Measurements from ENCODE around the gene SCUBE3.
A peak's percentile ranks its signal among the peaks of the same experiment; 100 is the strongest.

Gene SCUBE3

GRCh38 chr6:35267897-35268296 lies 54.1 kb downstream of the SCUBE3 start:
- no peak for DNase-seq (ENCODE audit: low read depth, low spot score)

GRCh38 chr6:35272005-35272404 lies 58.2 kb downstream of the SCUBE3 start:
- DNase-seq (ENCODE audit: low read depth, low spot score) = no peak

GRCh38 chr6:35273822-35274559 lies 60.2 kb downstream of the SCUBE3 start:
- DNase-seq (ENCODE audit: low read depth, low spot score) = no peak

DNA sequence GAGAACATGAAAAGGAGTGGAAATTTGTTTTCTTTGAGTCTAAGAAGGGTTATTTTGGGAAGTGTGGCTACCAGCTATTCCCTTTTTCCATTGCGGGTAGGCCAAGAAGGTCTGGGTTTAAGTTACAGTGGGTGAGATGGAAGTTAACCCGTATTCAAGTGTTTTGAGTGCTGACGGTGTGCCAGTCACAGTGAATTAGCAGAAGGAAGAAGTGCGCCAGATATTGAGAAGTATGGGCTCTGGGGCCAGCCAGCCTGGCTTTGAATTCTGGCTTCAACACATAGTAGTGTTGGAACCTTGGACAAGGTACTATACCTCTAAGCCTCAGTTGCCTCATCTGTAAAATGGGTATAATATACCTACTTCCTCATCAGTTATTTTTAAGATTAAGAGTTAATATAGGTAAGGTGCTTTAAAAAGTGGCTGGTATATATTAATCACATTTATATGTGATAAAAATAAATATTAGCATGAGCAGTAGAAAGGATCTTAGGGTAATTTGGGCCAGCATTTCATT lies 62.0 kb downstream of the SCUBE3 start:
- no peak for DNase-seq (ENCODE audit: low read depth, low spot score)

DNA sequence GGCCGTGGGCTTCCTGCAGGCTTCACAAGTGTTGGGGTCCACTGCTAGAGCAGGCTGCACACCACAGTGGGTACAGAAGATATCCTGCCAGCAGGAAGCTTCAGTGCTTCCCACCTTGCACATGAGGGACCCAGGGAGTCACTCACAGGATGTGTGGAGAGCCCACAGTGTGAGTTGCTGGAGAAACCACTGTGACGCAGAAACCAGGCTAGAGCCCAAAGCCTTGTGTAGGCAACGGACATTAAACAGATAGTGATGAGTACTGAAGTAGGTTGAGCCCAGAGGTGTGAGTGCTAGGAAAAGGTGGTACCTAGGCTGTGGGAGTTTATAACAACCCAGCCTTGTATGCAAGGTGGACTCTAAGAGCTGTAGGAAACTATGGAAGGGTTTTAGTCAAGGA lies 65.0 kb downstream of the SCUBE3 start:
- no peak for DNase-seq (ENCODE audit: low read depth, low spot score)

- DNase-seq (ENCODE audit: low read depth, low spot score) = no peak
Observed at GRCh38 chr6:35280903-35281302, 67.1 kb downstream of the SCUBE3 start.

DNA sequence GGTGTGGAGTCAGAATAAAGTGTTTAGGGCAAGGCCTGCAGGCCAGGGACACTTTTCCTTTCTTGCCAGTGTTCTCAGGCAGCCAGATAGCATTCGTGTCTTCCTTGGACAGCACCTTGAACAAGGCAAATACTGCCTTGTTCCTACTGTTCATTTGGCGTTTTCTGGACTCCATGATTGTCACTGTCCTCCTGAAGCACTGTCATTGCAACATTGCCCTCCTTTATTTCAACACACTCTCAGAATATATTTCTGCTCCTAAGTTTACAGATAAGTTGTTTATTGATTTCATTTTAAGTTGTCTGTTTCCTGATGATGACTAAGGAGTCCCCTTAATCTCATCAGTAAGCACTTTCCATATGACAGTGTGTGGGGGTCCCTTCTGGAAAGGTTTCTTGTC lies 68.7 kb downstream of the SCUBE3 start:
- DNase-seq (ENCODE audit: low read depth, low spot score) = no peak

GRCh38 chr6:35283361-35283760 lies 69.6 kb downstream of the SCUBE3 start:
- DNase-seq (ENCODE audit: low read depth, low spot score) = no peak

DNA sequence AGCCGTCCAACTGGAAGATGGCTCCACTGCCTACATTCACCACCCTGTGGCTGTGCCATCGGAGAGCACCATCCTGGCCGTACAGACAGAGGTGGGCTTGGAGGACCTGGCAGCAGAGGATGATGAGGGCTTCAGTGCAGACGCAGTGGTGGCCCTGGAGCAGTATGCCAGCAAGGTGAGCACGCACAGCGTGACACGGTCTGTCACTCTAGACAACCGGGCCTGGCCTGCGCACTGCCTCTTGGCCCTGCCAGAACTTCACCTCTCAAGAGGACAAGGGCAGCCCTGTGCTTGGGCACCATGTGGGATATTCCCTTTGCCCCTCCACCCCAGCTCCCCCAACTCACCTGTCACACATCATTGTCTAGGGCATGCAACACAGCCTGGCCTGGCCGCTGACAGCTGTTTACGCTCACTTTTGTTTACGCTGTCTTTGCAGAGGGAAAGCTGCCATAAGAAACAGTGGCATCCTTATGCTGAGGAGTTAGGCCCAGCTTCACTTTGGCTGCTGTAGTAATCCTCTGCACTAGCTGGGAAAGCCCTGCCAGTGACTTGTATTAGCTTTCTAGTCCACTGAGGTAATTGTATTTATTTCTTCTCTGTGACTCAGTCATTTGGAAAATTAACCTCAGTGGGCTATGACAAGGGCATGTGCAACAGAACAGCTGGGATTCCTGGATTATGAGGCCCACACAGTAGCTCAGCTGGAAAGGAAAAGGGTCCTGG lies 74.1 kb downstream of the SCUBE3 start:
- DNase-seq (ENCODE audit: low read depth, low spot score) = no peak

DNA sequence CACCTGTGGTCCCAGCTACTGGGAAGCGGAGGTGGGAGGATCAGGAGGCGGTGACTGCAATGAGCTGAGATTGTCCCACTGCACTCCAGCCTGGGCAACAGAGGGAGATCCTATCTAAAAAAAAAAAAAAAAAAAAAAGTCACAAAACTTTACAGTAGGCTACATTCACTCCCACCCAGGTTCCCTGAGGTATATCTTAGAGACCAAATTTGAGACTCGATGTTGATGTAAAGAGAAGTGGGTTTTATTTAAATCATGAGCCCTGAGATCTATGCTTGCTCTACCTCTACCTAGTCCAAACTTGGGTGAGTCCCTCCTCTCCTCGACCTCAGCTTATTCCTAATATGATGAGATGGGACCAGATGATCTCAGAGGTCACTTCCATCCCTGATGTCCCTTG lies 75.1 kb downstream of the SCUBE3 start:
- DNase-seq (ENCODE audit: low read depth, low spot score) = no peak

DNA sequence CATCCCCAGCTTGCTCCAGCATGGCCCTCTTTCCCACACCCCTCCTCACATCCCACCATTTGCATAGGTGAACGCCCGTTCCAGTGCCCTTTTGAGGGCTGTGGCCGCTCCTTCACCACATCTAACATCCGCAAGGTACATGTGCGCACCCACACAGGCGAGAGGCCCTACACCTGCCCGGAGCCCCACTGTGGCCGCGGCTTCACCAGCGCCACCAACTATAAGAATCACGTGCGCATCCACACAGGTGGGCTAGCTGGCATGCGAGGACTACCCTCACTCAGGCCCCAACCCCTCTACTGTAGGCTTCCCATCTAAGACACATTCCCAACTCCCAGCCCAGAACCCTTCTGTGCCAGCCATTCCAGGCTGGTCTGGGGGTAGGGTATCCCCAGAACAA lies 77.7 kb downstream of the SCUBE3 start:
- DNase-seq (ENCODE audit: low read depth, low spot score) = no peak

DNA sequence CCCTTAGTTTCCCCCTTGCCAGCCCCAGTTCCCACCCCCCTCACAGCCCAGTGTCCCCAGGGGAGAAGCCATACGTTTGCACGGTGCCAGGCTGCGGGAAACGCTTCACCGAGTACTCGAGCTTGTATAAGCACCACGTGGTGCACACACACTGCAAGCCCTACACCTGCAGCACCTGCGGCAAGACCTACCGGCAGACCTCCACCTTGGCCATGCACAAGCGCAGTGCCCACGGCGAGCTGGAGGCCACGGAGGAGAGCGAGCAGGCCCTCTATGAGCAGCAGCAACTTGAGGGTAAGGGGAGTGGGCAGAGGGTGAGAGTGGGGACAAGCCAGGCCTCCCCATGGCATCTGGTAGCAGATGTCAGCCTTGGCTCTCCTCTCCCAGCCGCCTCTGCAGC lies 78.7 kb downstream of the SCUBE3 start:
- DNase-seq (ENCODE audit: low read depth, low spot score) = no peak

DNA sequence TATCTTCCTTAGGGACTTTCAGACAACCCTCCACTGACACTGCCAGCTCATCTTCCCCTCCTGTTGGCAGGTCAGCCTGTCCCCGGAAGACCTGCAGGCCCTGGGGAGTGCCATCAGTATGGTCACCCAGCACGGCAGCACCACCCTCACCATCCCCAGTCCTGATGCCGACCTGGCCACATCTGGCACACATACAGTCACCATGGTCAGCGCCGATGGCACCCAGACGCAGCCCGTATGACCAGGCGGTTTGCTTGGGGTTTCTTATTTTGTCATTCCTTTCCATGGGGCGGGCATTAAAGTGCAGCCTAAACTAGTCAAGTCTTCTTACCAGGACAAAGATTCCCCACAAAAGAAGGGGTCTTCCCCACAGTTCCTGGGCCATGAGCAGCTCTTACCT lies 79.9 kb downstream of the SCUBE3 start:
- DNase-seq (ENCODE audit: low read depth, low spot score) = no peak

DNA sequence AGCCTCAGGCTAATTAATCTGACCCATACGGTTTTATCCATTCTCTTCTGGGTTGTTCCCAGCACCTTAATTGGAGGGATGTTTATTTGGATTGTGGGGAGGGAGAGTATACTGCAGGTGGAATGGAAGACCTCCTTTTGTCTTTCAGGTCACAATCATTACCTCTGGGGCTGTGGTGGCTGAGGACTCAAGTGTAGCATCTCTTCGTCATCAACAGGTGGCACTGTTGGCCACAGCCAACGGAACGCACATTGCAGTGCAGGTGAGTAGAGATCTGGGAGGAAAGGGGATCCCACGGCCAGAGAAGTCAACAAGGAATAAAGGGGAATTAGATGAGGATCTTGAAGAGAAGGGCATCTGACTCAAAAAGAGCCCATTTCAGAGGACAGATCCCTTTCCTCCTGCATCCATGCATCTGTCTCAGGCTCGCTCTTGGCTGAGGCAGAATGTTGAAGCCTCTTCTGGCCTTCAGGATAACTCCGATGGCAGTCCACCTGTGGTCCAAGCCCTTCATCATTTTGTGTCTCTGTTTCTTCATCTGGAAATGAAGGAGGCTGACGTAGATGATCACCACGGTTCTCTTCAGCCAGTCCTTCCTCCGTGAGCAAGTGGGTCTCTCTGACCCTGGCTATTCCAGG lies 80.7 kb downstream of the SCUBE3 start:
- peak; percentile 66 for DNase-seq (ENCODE audit: low read depth, low spot score)

- DNase-seq (ENCODE audit: low read depth, low spot score) = no peak
Observed at GRCh38 chr6:35295036-35295435, 81.3 kb downstream of the SCUBE3 start.

- no peak for DNase-seq (ENCODE audit: low read depth, low spot score)
Observed at GRCh38 chr6:35295521-35296315, 82.0 kb downstream of the SCUBE3 start.

DNA sequence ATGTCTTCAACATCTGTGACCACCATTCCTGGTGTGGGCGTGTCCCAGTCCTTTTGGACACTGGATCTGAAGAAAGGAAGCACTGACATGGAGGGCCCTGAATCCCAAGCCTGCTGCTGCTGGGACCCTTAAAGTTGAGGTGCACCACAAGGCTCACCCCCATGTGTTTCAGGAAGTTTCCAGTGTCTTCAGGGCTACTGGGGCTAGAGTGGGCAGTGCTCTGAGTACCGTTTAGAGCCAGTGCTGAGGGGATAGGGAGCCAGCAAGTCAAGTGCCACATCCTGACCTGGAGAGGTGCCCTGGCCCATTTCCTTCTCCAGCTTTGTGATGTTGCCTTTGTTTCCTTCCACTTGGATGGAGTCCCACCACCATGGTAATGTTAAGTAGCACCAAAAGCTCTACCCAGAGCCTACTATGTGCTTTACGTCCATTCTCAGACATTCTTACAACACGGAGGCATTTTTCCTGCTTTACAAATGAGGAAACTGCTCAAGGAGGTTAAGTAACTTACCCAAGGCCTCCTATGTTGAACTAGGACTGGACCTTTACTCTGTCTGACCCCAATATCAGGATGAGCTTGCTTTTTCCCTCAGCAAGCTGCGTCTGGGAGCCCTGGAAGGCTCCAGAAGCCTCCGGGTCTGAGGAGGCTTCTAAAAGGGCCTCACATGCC lies 83.3 kb downstream of the SCUBE3 start:
- no peak for DNase-seq (ENCODE audit: low read depth, low spot score)

GRCh38 chr6:35297601-35298481 lies 84.1 kb downstream of the SCUBE3 start, which contains the start of gene DEF6:
Gene DEF6, plus strand, starts transcription at chr6:35297818. Its CDS starts 39 bp downstream, at chr6:35297857.
- peak; percentile 93 for DNase-seq (ENCODE audit: low read depth, low spot score)

DNA sequence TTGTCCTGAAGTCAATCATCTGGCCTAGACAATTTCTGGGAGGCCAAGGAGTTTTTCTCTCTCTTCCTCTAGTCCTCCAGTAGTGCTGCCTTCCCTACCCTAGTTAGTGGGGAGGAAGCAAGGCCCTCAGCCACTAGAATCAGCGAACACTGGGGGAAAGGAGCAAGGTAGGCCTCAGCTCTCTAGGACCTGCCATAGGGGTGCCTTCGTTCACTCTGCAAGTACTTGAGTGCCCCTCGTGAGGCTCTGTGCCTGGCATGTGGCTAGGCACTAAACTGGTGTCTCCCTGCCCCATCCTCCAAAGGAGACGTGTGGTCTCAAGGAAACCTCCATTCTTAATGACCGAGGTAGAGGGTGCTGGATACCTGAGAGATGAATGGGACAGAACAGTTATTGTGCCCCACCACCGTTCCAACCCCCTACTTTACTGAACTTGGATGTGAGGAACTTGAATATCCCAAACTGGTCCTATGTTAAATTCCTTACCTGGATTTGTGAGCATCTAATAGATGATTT lies 84.9 kb downstream of the SCUBE3 start:
- DNase-seq (ENCODE audit: low read depth, low spot score) = no peak

GRCh38 chr6:35299674-35300073 lies 85.9 kb downstream of the SCUBE3 start:
- DNase-seq (ENCODE audit: low read depth, low spot score) = no peak

All from ELF-1 (cell line).